Measurements from ENCODE around the gene CLRN1. TPM values are rescaled to one million over a fixed set of nuclear protein-coding genes. Genes with fewer than 3 reads are reported as not detected.

Gene CLRN1
- total RNA-seq, 4 donors from 2014 or later: not detected

GRCh38 chr3:150890831-150891230 is 81.7 kb downstream of the CLRN1 start:
- WGBS, 2 donors: 90 to 95% methylated on average over 4 to 9 of the region's 9 CpGs
- Histone ChIP-seq H3K36me3 (no peaks in the 10 kb centered on the region), H3K4me3 (no peak overlapping the region), H3K27ac (no peak overlapping the region), H3K27me3 (peaks cover 0 to 2% (median 0%) of the 10 kb centered on the region in 4 donors), H3K4me1 (no peaks in the 10 kb centered on the region), H3K9me3 (no peaks in the 10 kb centered on the region)
- TF ChIP-seq POLR2A (IDR thresholded peaks at IDR 0.05) (no peak), CTCF (IDR thresholded peaks at IDR 0.05) (no peak)
- DNase-seq: no peak
- intact Hi-C loops (cut with DNase I): no loop called here

- Histone ChIP-seq H3K27ac (no peak overlapping the region), H3K9me3 (no peaks in the 10 kb centered on the region), H3K36me3 (no peaks in the 10 kb centered on the region), H3K27me3 (peaks cover 0 to 7% (median 0%) of the 10 kb centered on the region in 4 donors), H3K4me3 (no peak overlapping the region), H3K4me1 (no peaks in the 10 kb centered on the region)
- TF ChIP-seq CTCF (IDR thresholded peaks at IDR 0.05) (no peak), POLR2A (IDR thresholded peaks at IDR 0.05) (no peak)
- WGBS, 2 donors: 72 to 86% methylated on average over 3 of the region's 3 CpGs
- intact Hi-C loops (cut with DNase I): no loop called here
- no peak for DNase-seq
Measured at GRCh38 chr3:150890295-150890694, 82.2 kb downstream of the CLRN1 start.

GRCh38 chr3:150889106-150889505 is 83.4 kb downstream of the CLRN1 start:
- H3K27ac ChIP-seq: no peak overlapping the region
- no peaks in the 10 kb centered on the region for H3K36me3 ChIP-seq
- no peak for TF ChIP-seq CTCF (IDR thresholded peaks at IDR 0.05)
- no peak for TF ChIP-seq POLR2A (IDR thresholded peaks at IDR 0.05)
- H3K9me3 ChIP-seq: no peaks in the 10 kb centered on the region
- no peak overlapping the region for H3K4me3 ChIP-seq
- no peak for DNase-seq
- intact Hi-C loops (cut with DNase I): no loop called here
- peaks cover 0 to 10% (median 0%) of the 10 kb centered on the region in 4 donors for H3K27me3 ChIP-seq
- H3K4me1 ChIP-seq: no peaks in the 10 kb centered on the region
- 85 to 89% methylated on average over 6 of the region's 6 CpGs for WGBS, 2 donors

- peaks cover 0 to 14% (median 0%) of the 10 kb centered on the region in 4 donors for H3K27me3 ChIP-seq
- no peak for TF ChIP-seq CTCF (IDR thresholded peaks at IDR 0.05)
- TF ChIP-seq POLR2A (IDR thresholded peaks at IDR 0.05): no peak
- no peaks in the 10 kb centered on the region for H3K4me1 ChIP-seq
- 93 to 96% methylated on average over 2 of the region's 2 CpGs for WGBS, 2 donors
- no peaks in the 10 kb centered on the region for H3K9me3 ChIP-seq
- H3K27ac ChIP-seq: no peak overlapping the region
- intact Hi-C loops (cut with DNase I): no loop called here
- H3K4me3 ChIP-seq: no peak overlapping the region
- H3K36me3 ChIP-seq: no peaks in the 10 kb centered on the region
- no peak for DNase-seq
Measured at GRCh38 chr3:150887031-150887430, 85.5 kb downstream of the CLRN1 start.

- intact Hi-C loops (cut with DNase I): no loop called here
- TF ChIP-seq CTCF (IDR thresholded peaks at IDR 0.05) (no peak), POLR2A (IDR thresholded peaks at IDR 0.05) (no peak)
- Histone ChIP-seq H3K27me3 (peaks cover 0 to 14% (median 0%) of the 10 kb centered on the region in 4 donors), H3K9me3 (no peaks in the 10 kb centered on the region), H3K36me3 (no peaks in the 10 kb centered on the region), H3K4me3 (no peak overlapping the region), H3K27ac (no peak overlapping the region), H3K4me1 (no peaks in the 10 kb centered on the region)
- DNase-seq: no peak
- 59 to 68% methylated on average over 3 of the region's 3 CpGs for WGBS, 2 donors
Measured at GRCh38 chr3:150885535-150885934, 87.0 kb downstream of the CLRN1 start.
